Lower lobe of right lung (tissue), 2 donors: ENCODE results near the gene DAAM2. TPM values are rescaled to one million over a fixed set of nuclear protein-coding genes. Genes with fewer than 3 reads are reported as not detected.

Source experiments
- ATAC-seq, 2 donors: fragments of 200-7000 bp; cut with Tn5 transposase; one replicate each; pipeline ENCODE4 v1.9.1; 2020 to 2022; ENCODE audit warnings: mild to moderate bottlenecking in 2 of 2, moderate library complexity in 2 of 2
- DNase-seq: peaks from one replicate; pipeline ENCODE4 v3.0.0-alpha.2; 2020
- H3K27ac ChIP-seq: fragments of 200-600 bp; one replicate; pipeline ENCODE4 v1.8.0; 2022
- H3K27me3 ChIP-seq: fragments of 200-600 bp; one replicate; pipeline ENCODE4 v1.8.0; 2022; ENCODE audit warnings: low read depth
- H3K36me3 ChIP-seq: fragments of 200-600 bp; one replicate; pipeline ENCODE4 v1.8.0; 2022; ENCODE audit warnings: mild to moderate bottlenecking
- H3K4me1 ChIP-seq: fragments of 200-600 bp; one replicate; pipeline ENCODE4 v1.8.0; 2022
- H3K4me3 ChIP-seq: fragments of 200-600 bp; one replicate; pipeline ENCODE4 v1.8.0; 2022; ENCODE audit warnings: mild to moderate bottlenecking
- H3K9me3 ChIP-seq: fragments of 200-600 bp; one replicate; pipeline ENCODE4 v1.8.0; 2022
- CTCF ChIP-seq: fragments of 200-600 bp; IDR thresholded peaks from one replicate; pipeline ENCODE4 v1.8.0; 2022; ENCODE audit warnings: antibody characterized with exemption, mild to moderate bottlenecking
- intact Hi-C: fragments of 100-400 bp; cut with DNase I; formaldehyde crosslinking; loops from one replicate; pipeline ENCODE4 v1.11.0; 2022
- total RNA-seq: library from RNA; stranded (reverse); fragmentation: NEBNext Ultra II Directional; extraction: Animal tissue kit (Norgen Biotek cat#: 25700); gene quantifications from one replicate; pipeline ENCODE4 v1.2.1, GENCODE V29; 2021
- donor health status: DM: no; HTN: yes; CAD: no; lungs with severe emphysema.

Gene DAAM2
- total RNA-seq, 1 donor from 2014 or later: 29.0 TPM

GRCh38 chr6:39851331-39851730, 59.2 kb downstream of the DAAM2 start:
- no peak for ATAC-seq
- H3K4me3 ChIP-seq: no peak overlapping the region
- no peak overlapping the region for H3K27ac ChIP-seq
- H3K4me1 ChIP-seq: peaks cover 13% of the 10 kb centered on the region
- no peak for DNase-seq
- no peaks in the 10 kb centered on the region for H3K36me3 ChIP-seq
- intact Hi-C loops: no loop called here
- no peaks in the 10 kb centered on the region for H3K27me3 ChIP-seq
- H3K9me3 ChIP-seq: no peaks in the 10 kb centered on the region
- TF ChIP-seq CTCF: no peak

GRCh38 chr6:39852324-39852723, 60.1 kb downstream of the DAAM2 start:
- no peak for DNase-seq
- Histone ChIP-seq H3K9me3 (no peaks in the 10 kb centered on the region), H3K4me3 (no peak overlapping the region), H3K36me3 (peaks cover 9% of the 10 kb centered on the region), H3K27ac (no peak overlapping the region), H3K27me3 (no peaks in the 10 kb centered on the region), H3K4me1 (peaks cover 8% of the 10 kb centered on the region)
- no peak for TF ChIP-seq CTCF
- intact Hi-C loops: no loop called here
- ATAC-seq: no peak

- H3K36me3 ChIP-seq: peaks cover 14% of the 10 kb centered on the region
- H3K4me1 ChIP-seq: peaks cover 2% of the 10 kb centered on the region
- no peak overlapping the region for H3K27ac ChIP-seq
- intact Hi-C loops: no loop called here
- H3K4me3 ChIP-seq: no peak overlapping the region
- no peak for TF ChIP-seq CTCF
- no peak for DNase-seq
- H3K27me3 ChIP-seq: no peaks in the 10 kb centered on the region
- no peaks in the 10 kb centered on the region for H3K9me3 ChIP-seq
- ATAC-seq: no peak
Observed at GRCh38 chr6:39853604-39854003, 61.4 kb downstream of the DAAM2 start.

GRCh38 chr6:39855356-39855995, 63.3 kb downstream of the DAAM2 start:
- DNase-seq (no peak), ATAC-seq (no peak)
- no peaks in the 10 kb centered on the region for H3K9me3 ChIP-seq
- peaks cover 14% of the 10 kb centered on the region for H3K36me3 ChIP-seq
- no peak overlapping the region for H3K27ac ChIP-seq
- TF ChIP-seq CTCF: no peak
- intact Hi-C loops: no loop called here
- peaks cover 7% of the 10 kb centered on the region for H3K4me1 ChIP-seq
- no peak overlapping the region for H3K4me3 ChIP-seq
- no peaks in the 10 kb centered on the region for H3K27me3 ChIP-seq

GRCh38 chr6:39859025-39859424, 66.8 kb downstream of the DAAM2 start:
- Histone ChIP-seq H3K4me1 (peaks cover 7% of the 10 kb centered on the region), H3K27ac (no peak overlapping the region), H3K27me3 (no peaks in the 10 kb centered on the region), H3K9me3 (no peaks in the 10 kb centered on the region), H3K4me3 (no peak overlapping the region), H3K36me3 (peaks cover 23% of the 10 kb centered on the region)
- ATAC-seq: peak; percentile 63 to 87
- DNase-seq: no peak
- intact Hi-C loops: no loop called here
- TF ChIP-seq CTCF: no peak
